Right cardiac atrium (tissue), 5 donors: ENCODE data around the gene KRT76. TPM values are rescaled to one million over a fixed set of nuclear protein-coding genes. Genes with fewer than 3 reads are reported as not detected.

Source experiments
- ATAC-seq, 2 donors: fragments of 200-7000 bp; cut with Tn5 transposase; one replicate each; pipeline versions ENCODE4 v1.8.0 to v1.9.1; 2020; ENCODE audit warnings: moderate library complexity in 2 of 2, mild to moderate bottlenecking in 1 of 2
- DNase-seq, 3 donors: peaks; one replicate each; pipeline ENCODE4 v3.0.0-alpha.2; 2020
- H3K27ac ChIP-seq: one replicate; pipeline ENCODE4 v1.5.1; 2013; ENCODE audit warnings: mild to moderate bottlenecking, low read length, control low read depth, moderate library complexity
- H3K27me3 ChIP-seq: one replicate; pipeline ENCODE4 v1.6.1; 2013; ENCODE audit not compliant: control insufficient read depth, insufficient read depth
- H3K4me1 ChIP-seq: one replicate; pipeline ENCODE4 v1.6.1; 2013; ENCODE audit warnings: low read length; ENCODE audit not compliant: control insufficient read depth, insufficient read depth
- H3K4me3 ChIP-seq: one replicate; pipeline ENCODE4 v1.5.1; 2013; ENCODE audit warnings: low read length, control low read depth
- H3K9me3 ChIP-seq: one replicate; pipeline ENCODE4 v1.6.1; 2013; ENCODE audit warnings: low read length; ENCODE audit not compliant: control insufficient read depth
- WGBS: extraction: QIAGEN DNeasy Blood & Tissue Kit; methylation state at CpG from one replicate; pipeline ENCODE4 v1.1.7; 2013; 5-methylcytosine and 5-hydroxymethylcytosine counted together
- intact Hi-C, 4 donors: fragments of 100-400 bp; cut with DNase I; formaldehyde crosslinking; loops; one replicate each; pipeline versions ENCODE4 v1.11.0 to v1.14.0; 2022 to 2023
- polyA plus RNA-seq: library from polyadenylated mRNA; stranded (reverse); fragments of 200-250 nt; gene quantifications from one replicate; pipeline ENCODE4 v1.2.3, GENCODE V29; 2013
- total RNA-seq, 4 donors: library from RNA; stranded (reverse); fragmentation: NEBNext Ultra II Directional; extraction: Animal tissue kit (Norgen Biotek cat#: 25700); gene quantifications; one replicate each; pipeline ENCODE4 v1.2.1, GENCODE V29; 2021
- donor health status: healthy with polysubstance abuse.
- donor health status: DM: no; HTN: yes; CAD: no.
- donor health status: DM: no; HTN: no; CAD: no.
- donor health status: DM: no; HTN: yes; CAD: no; lungs with severe emphysema.
- donor health status: DM: yes; HTN: yes; CAD: no.

Gene KRT76
- total and polyA plus RNA-seq, 5 donors = not detected

GRCh38 chr12:52812073-52812400 lies 34.9 kb upstream of the KRT76 start:
- no peaks in the 10 kb centered on the region for H3K9me3 ChIP-seq
- no peaks in the 10 kb centered on the region for H3K27me3 ChIP-seq
- H3K27ac ChIP-seq = no peak overlapping the region
- WGBS = 72% methylated on average over 4 of the region's 4 CpGs
- ATAC-seq (no peak), DNase-seq (no peak)
- intact Hi-C loops = no loop called here
- no peak overlapping the region for H3K4me3 ChIP-seq
- H3K4me1 ChIP-seq = no peaks in the 10 kb centered on the region

- H3K27ac ChIP-seq = no peak overlapping the region
- DNase-seq (no peak), ATAC-seq (no peak)
- WGBS = 85% methylated on average over 9 of the region's 9 CpGs
- H3K4me3 ChIP-seq = no peak overlapping the region
- no peaks in the 10 kb centered on the region for H3K4me1 ChIP-seq
- no peaks in the 10 kb centered on the region for H3K9me3 ChIP-seq
- intact Hi-C loops = no loop called here
- no peaks in the 10 kb centered on the region for H3K27me3 ChIP-seq
Observed at GRCh38 chr12:52811191-52812072, 34.3 kb upstream of the KRT76 start.

- DNase-seq = no peak
- H3K27me3 ChIP-seq = no peaks in the 10 kb centered on the region
- H3K4me3 ChIP-seq = no peak overlapping the region
- H3K4me1 ChIP-seq = no peaks in the 10 kb centered on the region
- intact Hi-C loops = no loop called here
- 68% methylated on average over 5 of the region's 5 CpGs for WGBS
- no peak for ATAC-seq
- no peak overlapping the region for H3K27ac ChIP-seq
- no peaks in the 10 kb centered on the region for H3K9me3 ChIP-seq
Observed at GRCh38 chr12:52810554-52810953, 33.4 kb upstream of the KRT76 start.

- H3K9me3 ChIP-seq = no peaks in the 10 kb centered on the region
- H3K27ac ChIP-seq = no peak overlapping the region
- DNase-seq (no peak), ATAC-seq (no peak)
- no peak overlapping the region for H3K4me3 ChIP-seq
- no peaks in the 10 kb centered on the region for H3K4me1 ChIP-seq
- intact Hi-C loops = no loop called here
- WGBS = 78% methylated on average over 7 of the region's 7 CpGs
- no peaks in the 10 kb centered on the region for H3K27me3 ChIP-seq
Observed at GRCh38 chr12:52809166-52809565, 32.0 kb upstream of the KRT76 start.

GRCh38 chr12:52808573-52809160 lies 31.5 kb upstream of the KRT76 start:
- Histone ChIP-seq H3K4me3 (no peak overlapping the region), H3K27ac (no peak overlapping the region), H3K4me1 (no peaks in the 10 kb centered on the region), H3K9me3 (no peaks in the 10 kb centered on the region), H3K27me3 (no peaks in the 10 kb centered on the region)
- no peak for DNase-seq
- 90% methylated on average over 8 of the region's 8 CpGs for WGBS
- intact Hi-C loops = no loop called here
- no peak for ATAC-seq

GRCh38 chr12:52807544-52808470 lies 30.7 kb upstream of the KRT76 start:
- DNase-seq (no peak), ATAC-seq (no peak)
- Histone ChIP-seq H3K9me3 (no peaks in the 10 kb centered on the region), H3K4me1 (no peaks in the 10 kb centered on the region), H3K27ac (no peak overlapping the region), H3K27me3 (no peaks in the 10 kb centered on the region), H3K4me3 (no peak overlapping the region)
- WGBS = 84% methylated on average over 16 of the region's 16 CpGs
- intact Hi-C loops = no loop called here

GRCh38 chr12:52806821-52807543 lies 29.8 kb upstream of the KRT76 start:
- no peak overlapping the region for H3K27ac ChIP-seq
- H3K9me3 ChIP-seq = no peaks in the 10 kb centered on the region
- no peak overlapping the region for H3K4me3 ChIP-seq
- ATAC-seq = no peak
- intact Hi-C loops = no loop called here
- WGBS = 82% methylated on average over 11 of the region's 11 CpGs
- no peaks in the 10 kb centered on the region for H3K27me3 ChIP-seq
- DNase-seq = no peak
- H3K4me1 ChIP-seq = no peaks in the 10 kb centered on the region

- ATAC-seq = no peak
- H3K9me3 ChIP-seq = no peaks in the 10 kb centered on the region
- H3K27ac ChIP-seq = no peak overlapping the region
- no peak for DNase-seq
- intact Hi-C loops = no loop called here
- H3K4me1 ChIP-seq = no peaks in the 10 kb centered on the region
- H3K4me3 ChIP-seq = no peak overlapping the region
- 96% methylated on average over 3 of the region's 3 CpGs for WGBS
- no peaks in the 10 kb centered on the region for H3K27me3 ChIP-seq
Observed at GRCh38 chr12:52806169-52806811, 29.1 kb upstream of the KRT76 start.

- intact Hi-C loops = no loop called here
- no peak overlapping the region for H3K4me3 ChIP-seq
- no peak for ATAC-seq
- H3K27me3 ChIP-seq = no peaks in the 10 kb centered on the region
- 79% methylated on average over 3 of the region's 3 CpGs for WGBS
- H3K9me3 ChIP-seq = no peaks in the 10 kb centered on the region
- no peaks in the 10 kb centered on the region for H3K4me1 ChIP-seq
- no peak overlapping the region for H3K27ac ChIP-seq
- DNase-seq = no peak
Observed at GRCh38 chr12:52805739-52806138, 28.6 kb upstream of the KRT76 start.

- no peak for ATAC-seq
- no peak overlapping the region for H3K4me3 ChIP-seq
- 29% methylated on average over 1 of the region's 1 CpG for WGBS
- intact Hi-C loops = no loop called here
- no peak overlapping the region for H3K27ac ChIP-seq
- no peaks in the 10 kb centered on the region for H3K4me1 ChIP-seq
- DNase-seq = no peak
- no peaks in the 10 kb centered on the region for H3K27me3 ChIP-seq
- H3K9me3 ChIP-seq = no peaks in the 10 kb centered on the region
Observed at GRCh38 chr12:52805000-52805399, 27.9 kb upstream of the KRT76 start.
